ENCODE measurements around the gene EFHC2.

DNA sequence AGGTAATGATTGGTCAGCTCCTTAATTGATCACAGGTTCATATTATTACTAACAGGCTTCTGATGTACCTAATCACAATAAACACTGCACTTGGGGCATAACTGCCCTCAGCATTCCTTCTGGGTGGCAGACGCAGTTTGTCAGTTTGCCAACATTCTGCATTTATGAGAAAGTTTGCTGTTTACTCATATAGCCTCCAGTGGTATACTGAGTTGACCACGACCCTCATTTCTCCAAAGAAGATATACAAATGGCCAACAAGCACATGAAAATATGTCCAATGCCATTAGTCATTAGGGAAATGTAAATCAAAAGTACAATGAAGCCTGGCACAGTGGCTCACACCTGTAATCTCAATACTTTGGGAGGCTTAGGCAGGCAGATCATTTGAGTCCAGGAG lies 26.3 kb downstream of the EFHC2 start:
- no peak for TF ChIP-seq EZH2 (IDR thresholded peaks at IDR 0.05)
- TF ChIP-seq POLR2AphosphoS5 (IDR thresholded peaks at IDR 0.05; ENCODE audit: borderline replicate concordance, low read depth, low read length) = no peak
- no peak for TF ChIP-seq FOXP2 (optimal IDR thresholded peaks at IDR 0.05; ENCODE audit: control extremely low read depth, extremely low read length, insufficient read depth)
